ENCODE results near the gene IQCE.

The IQCE gene

GRCh38 chr7:2652736-2653060 lies 93.9 kb downstream of the IQCE start:
- no peak overlapping the region for H3K4me3 ChIP-seq (ENCODE audit: low read length)
- TF ChIP-seq ZNF274 (IDR thresholded peaks at IDR 0.05; ENCODE audit: low read depth, low read length), result no peak

- H3K4me3 ChIP-seq (ENCODE audit: low read length), result no peak overlapping the region
- no peak for TF ChIP-seq ZNF274 (IDR thresholded peaks at IDR 0.05; ENCODE audit: low read depth, low read length)
Measured at GRCh38 chr7:2654059-2654458, 95.3 kb downstream of the IQCE start.

GRCh38 chr7:2655870-2656614 lies 97.3 kb downstream of the IQCE start:
- no peak for TF ChIP-seq ZNF274 (IDR thresholded peaks at IDR 0.05; ENCODE audit: low read depth, low read length)
- H3K4me3 ChIP-seq (ENCODE audit: low read length), result no peak overlapping the region

- TF ChIP-seq ZNF274 (IDR thresholded peaks at IDR 0.05; ENCODE audit: low read depth, low read length), result no peak
- no peak overlapping the region for H3K4me3 ChIP-seq (ENCODE audit: low read length)
Measured at GRCh38 chr7:2657208-2657607, 98.4 kb downstream of the IQCE start.

- H3K4me3 ChIP-seq (ENCODE audit: low read length), result no peak overlapping the region
- no peak for TF ChIP-seq ZNF274 (IDR thresholded peaks at IDR 0.05; ENCODE audit: low read depth, low read length)
Measured at GRCh38 chr7:2657920-2658671, 99.3 kb downstream of the IQCE start.

- no peak overlapping the region for H3K4me3 ChIP-seq (ENCODE audit: low read length)
- TF ChIP-seq ZNF274 (IDR thresholded peaks at IDR 0.05; ENCODE audit: low read depth, low read length), result no peak
Measured at GRCh38 chr7:2658941-2659340, 100.2 kb downstream of the IQCE start.

GRCh38 chr7:2659556-2660358 lies 101.0 kb downstream of the IQCE start:
- no peak overlapping the region for H3K4me3 ChIP-seq (ENCODE audit: low read length)
- TF ChIP-seq ZNF274 (IDR thresholded peaks at IDR 0.05; ENCODE audit: low read depth, low read length), result no peak

- TF ChIP-seq ZNF274 (IDR thresholded peaks at IDR 0.05; ENCODE audit: low read depth, low read length), result no peak
- H3K4me3 ChIP-seq (ENCODE audit: low read length), result no peak overlapping the region
Measured at GRCh38 chr7:2660359-2661095, 101.7 kb downstream of the IQCE start.

GRCh38 chr7:2661096-2661449 lies 102.3 kb downstream of the IQCE start:
- TF ChIP-seq ZNF274 (IDR thresholded peaks at IDR 0.05; ENCODE audit: low read depth, low read length), result no peak
- no peak overlapping the region for H3K4me3 ChIP-seq (ENCODE audit: low read length)

GRCh38 chr7:2661602-2662272 lies 103.0 kb downstream of the IQCE start:
- no peak overlapping the region for H3K4me3 ChIP-seq (ENCODE audit: low read length)
- TF ChIP-seq ZNF274 (IDR thresholded peaks at IDR 0.05; ENCODE audit: low read depth, low read length), result no peak

GRCh38 chr7:2662273-2663120 lies 103.7 kb downstream of the IQCE start:
- H3K4me3 ChIP-seq (ENCODE audit: low read length), result no peak overlapping the region
- TF ChIP-seq ZNF274 (IDR thresholded peaks at IDR 0.05; ENCODE audit: low read depth, low read length), result no peak

- no peak for TF ChIP-seq ZNF274 (IDR thresholded peaks at IDR 0.05; ENCODE audit: low read depth, low read length)
- no peak overlapping the region for H3K4me3 ChIP-seq (ENCODE audit: low read length)
Measured at GRCh38 chr7:2663121-2663886, 104.5 kb downstream of the IQCE start.

Data from GM08714 (cell line).